ENCODE results near the gene ZSCAN5A. TPM values are rescaled to one million over a fixed set of nuclear protein-coding genes. Genes with fewer than 3 reads are reported as not detected.
"Not testable (repeated sequence)": the region's sequence is repeated elsewhere in the genome, so short reads cannot be mapped to it uniquely, and the experiment has no call there.

ZSCAN5A gene
- total and polyA plus RNA-seq, 2 of the 13 experiments (the other 11 are each of a cell fraction or from before 2014, with no cell fraction given), result 9.5 to 17.8 TPM

- H3K9ac ChIP-seq (ENCODE audit: insufficient read depth, low read depth, low read length); H3K4me3 ChIP-seq (replicated peaks in 1 of 3; ENCODE audit: insufficient read depth in 1 of 3, low read depth in 2 of 3, low read length in 3 of 3); H3K79me2 ChIP-seq (ENCODE audit: insufficient read depth, low read length); CTCF ChIA-PET (ENCODE audit: low intra/inter-chr PET ratio, low total read pairs); H2AFZ ChIP-seq (ENCODE audit: low read length); H3K27ac ChIP-seq (ENCODE audit: extremely low read length, insufficient read depth, low read length); ATAC-seq; in situ Hi-C loops (cut with HindIII; ENCODE audit: extremely low pct_ligation_motif_present, low pct_unique_long_range_greater_than_20kb); H3K4me1 ChIP-seq (ENCODE audit: insufficient read depth, low read length); FAIRE-seq; H4K20me1 ChIP-seq (ENCODE audit: insufficient read depth, low read length); POLR2A ChIA-PET; H3K4me2 ChIP-seq (ENCODE audit: low read depth, low read length); BruUV-seq (replicated peaks); DNase-seq (ENCODE audit: low spot score); H3K27me3 ChIP-seq (ENCODE audit: control insufficient read depth in 1 of 2, insufficient read depth in 2 of 2, low read length in 2 of 2); H3K9me3 ChIP-seq (ENCODE audit: low read length); intact Hi-C loops (cut with micrococcal nuclease; ENCODE audit: unreplicated experiment): not testable (repeated sequence)
- WGBS (ENCODE audit: low lambda C conversion rate), result over 99% methylated on average over 6 of the region's 6 CpGs
- H3K36me3 ChIP-seq (replicated peaks in 1 of 2; ENCODE audit: control insufficient read depth in 1 of 2, insufficient read depth in 2 of 2, low read length in 2 of 2), result peaks cover 7 to 19% of the 10 kb centered on the region in 2 experiments
These were observed 7.6 kb downstream of the ZSCAN5A start for GRCh38 chr19:56307062-56307461.

- Histone ChIP-seq H3K79me2 (ENCODE audit: insufficient read depth, low read length) (no peaks in the 10 kb centered on the region), H2AFZ (ENCODE audit: low read length) (no peak overlapping the region), H3K27ac (ENCODE audit: extremely low read length, insufficient read depth, low read length) (no peak overlapping the region), H3K9ac (ENCODE audit: insufficient read depth, low read depth, low read length) (no peak overlapping the region), H3K36me3 (replicated peaks in 1 of 2; ENCODE audit: control insufficient read depth in 1 of 2, insufficient read depth in 2 of 2, low read length in 2 of 2) (peaks cover 7 to 24% of the 10 kb centered on the region in 2 experiments), H3K9me3 (ENCODE audit: low read length) (no peaks in the 10 kb centered on the region), H4K20me1 (ENCODE audit: insufficient read depth, low read length) (no peaks in the 10 kb centered on the region), H3K27me3 (ENCODE audit: control insufficient read depth in 1 of 2, insufficient read depth in 2 of 2, low read length in 2 of 2) (no peaks in the 10 kb centered on the region), H3K4me2 (ENCODE audit: low read depth, low read length) (no peak overlapping the region), H3K4me3 (replicated peaks in 1 of 3; ENCODE audit: insufficient read depth in 1 of 3, low read depth in 2 of 3, low read length in 3 of 3) (no peak overlapping the region), H3K4me1 (ENCODE audit: insufficient read depth, low read length) (no peaks in the 10 kb centered on the region)
- ChIA-PET POLR2A (no interaction called here), CTCF (ENCODE audit: low intra/inter-chr PET ratio, low total read pairs) (no interaction called here)
- intact Hi-C loops (cut with micrococcal nuclease; ENCODE audit: unreplicated experiment) (no loop called here), in situ Hi-C loops (cut with HindIII; ENCODE audit: extremely low pct_ligation_motif_present, low pct_unique_long_range_greater_than_20kb) (no loop called here)
- DNase-seq (ENCODE audit: low spot score) (no peak), FAIRE-seq (no peak), ATAC-seq (no peak)
- BruUV-seq (replicated peaks), result no TSS peak
- 93% methylated on average over 9 of the region's 11 CpGs for WGBS (ENCODE audit: low lambda C conversion rate)
- no peak for TF ChIP-seq RCOR2 (CRISPR knock-in tag; IDR thresholded peaks at IDR 0.05)
- TF ChIP-seq ZNF101 (CRISPR knock-in tag; IDR thresholded peaks at IDR 0.05; ENCODE audit: borderline replicate concordance, low read depth), result no peak
- no peak for TF ChIP-seq ZNF775 (CRISPR knock-in tag; IDR thresholded peaks at IDR 0.05; ENCODE audit: borderline replicate concordance)
- no peak for TF ChIP-seq SMARCC2 (IDR thresholded peaks at IDR 0.05)
- TF ChIP-seq SMAD3 (CRISPR knock-in tag; IDR thresholded peaks at IDR 0.05), result no peak
- no peak for TF ChIP-seq ZBTB4 (CRISPR knock-in tag; IDR thresholded peaks at IDR 0.05; ENCODE audit: borderline replicate concordance)
- TF ChIP-seq HNF1A (IDR thresholded peaks at IDR 0.05; ENCODE audit: low read depth), result no peak
- TF ChIP-seq HNF1A (CRISPR knock-in tag; IDR thresholded peaks at IDR 0.05; ENCODE audit: borderline replicate concordance), result no peak
- no peak for TF ChIP-seq ZBTB21 (CRISPR knock-in tag; IDR thresholded peaks at IDR 0.05)
- no peak for TF ChIP-seq BRCA1 (CRISPR knock-in tag; IDR thresholded peaks at IDR 0.05)
- TF ChIP-seq FOXC1 (CRISPR knock-in tag; IDR thresholded peaks at IDR 0.05; ENCODE audit: borderline replicate concordance), result no peak
- TF ChIP-seq ZFP90 (CRISPR knock-in tag; IDR thresholded peaks at IDR 0.05; ENCODE audit: borderline replicate concordance), result no peak
These were observed 8.6 kb downstream of the ZSCAN5A start for GRCh38 chr19:56306016-56306415.

Measured in HepG2 (cell line).